ENCODE data around the gene CT45A9.
"Not testable (repeated sequence)": the region's sequence is repeated elsewhere in the genome, so short reads cannot be mapped to it uniquely, and the experiment has no call there.

CT45A9 gene

DNA sequence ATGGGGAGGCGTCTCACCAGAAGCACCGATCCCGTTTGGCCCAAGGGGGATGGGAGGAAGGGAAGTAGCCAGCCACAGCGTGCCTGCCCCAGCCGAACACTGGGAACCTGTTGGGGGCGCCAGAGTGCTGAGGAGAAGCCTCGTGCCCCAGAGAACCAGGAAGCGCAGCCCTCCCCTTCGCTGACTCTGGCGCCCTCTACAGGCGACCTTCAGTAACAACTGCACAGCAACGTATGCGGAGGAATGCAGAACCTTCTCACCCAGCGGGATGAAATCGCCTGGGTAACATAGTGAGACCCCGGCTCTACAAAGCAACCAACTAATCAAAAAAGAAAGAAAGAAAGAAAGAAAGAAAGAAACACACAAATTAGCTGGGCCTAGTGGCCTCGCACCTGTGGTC is at the start of gene CT45A9:
CT45A9 (minus strand) TSS at position 101 of the 400 bp plus-strand sequence. CDS start 3,751 bp downstream, outside the sequence.
- DNase-seq (ENCODE audit: low spot score), result not testable (repeated sequence)

DNA sequence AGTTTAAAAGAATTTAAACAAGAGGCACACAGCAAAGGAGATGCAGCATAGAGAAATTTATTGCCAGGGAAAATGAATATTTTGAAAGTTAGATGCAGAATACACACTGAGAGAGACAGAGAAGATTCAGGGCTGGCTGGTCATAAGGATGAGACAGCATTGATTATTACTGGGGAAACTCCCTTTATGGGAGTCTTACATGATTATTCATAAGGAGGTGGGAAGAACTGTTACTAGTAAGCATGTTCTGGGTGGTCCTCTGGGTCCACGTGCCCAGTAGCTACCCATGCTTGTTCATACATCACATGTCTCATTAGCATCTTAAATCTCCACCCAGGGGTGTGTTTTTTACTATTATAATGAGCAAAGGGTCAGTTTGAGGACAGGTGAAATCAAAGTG is 48.9 kb upstream of the CT45A9 start:
- not testable (repeated sequence) for DNase-seq (ENCODE audit: low spot score)

DNA sequence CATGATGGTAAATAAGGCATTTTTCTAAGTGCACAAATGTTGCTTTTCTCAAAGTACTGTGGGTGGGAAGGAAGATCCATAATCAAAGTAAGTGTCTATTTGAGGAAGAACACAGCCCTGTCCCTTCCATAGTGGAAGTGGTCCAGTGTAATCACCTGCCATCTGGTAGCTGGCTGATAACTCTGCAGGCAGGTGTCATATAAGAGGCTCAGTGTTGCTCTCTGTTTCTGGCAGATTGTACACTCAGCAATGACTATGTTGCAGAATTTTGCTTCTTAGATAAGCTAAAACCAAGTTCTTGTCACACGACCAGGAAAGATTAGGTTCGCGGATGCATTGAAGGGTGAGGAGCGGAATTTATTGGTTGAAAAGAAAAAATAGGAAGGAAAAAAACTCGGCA is 42.8 kb upstream of the CT45A9 start:
- DNase-seq (ENCODE audit: low spot score), result no peak

DNA sequence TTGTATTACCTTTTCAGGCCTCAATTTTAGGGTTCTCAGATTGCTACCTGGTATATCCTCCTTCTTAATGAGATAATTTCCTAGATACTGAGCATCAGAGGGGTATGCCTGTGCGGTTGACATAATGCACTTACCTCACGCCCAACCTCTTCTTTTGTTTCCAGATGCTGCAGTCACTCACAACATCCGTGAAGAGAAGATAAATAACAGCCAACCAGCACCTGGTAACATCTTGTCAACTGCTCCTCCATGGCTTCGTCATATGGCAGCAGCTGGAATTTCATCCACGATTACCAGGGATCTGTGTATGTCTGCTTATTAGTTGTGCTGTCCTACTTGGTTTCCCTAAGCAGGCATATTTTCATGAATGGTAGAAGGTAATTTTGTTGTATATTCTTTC is 38.6 kb upstream of the CT45A9 start:
- no peak for DNase-seq (ENCODE audit: low spot score)

- DNase-seq (ENCODE audit: low spot score), result no peak
Observed at GRCh38 chrX:135893294-135893817, 21.7 kb upstream of the CT45A9 start, which contains the start of the genes CT45A10 and SAGE1. Gene CT45A10, minus strand, starts transcription at chrX:135893444. Its CDS starts 8,100 bp downstream, at chrX:135885344. Gene SAGE1, plus strand, starts transcription at chrX:135893716. Its CDS starts 2,527 bp downstream, at chrX:135896243.

DNA sequence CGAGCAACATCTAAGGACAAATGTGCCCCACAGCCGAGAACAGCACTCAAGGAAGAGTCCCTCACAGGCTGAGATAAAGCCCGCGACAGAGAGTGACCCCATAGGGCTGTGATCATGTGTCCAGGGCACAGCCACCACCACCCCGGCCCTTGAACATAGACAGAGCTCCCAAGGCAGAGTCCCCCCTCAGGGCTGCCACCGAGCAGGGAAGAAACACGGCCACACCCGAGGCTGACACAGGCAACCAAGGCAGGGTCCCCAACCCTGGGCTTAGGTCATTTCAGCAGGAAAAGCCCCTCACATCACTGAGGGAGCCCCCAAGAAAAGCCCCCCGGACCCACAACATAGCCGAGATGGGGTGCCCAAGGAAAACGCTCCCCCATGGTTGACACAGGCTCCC is 21.2 kb upstream of the CT45A9 start:
- DNase-seq (ENCODE audit: low spot score), result no peak

DNA sequence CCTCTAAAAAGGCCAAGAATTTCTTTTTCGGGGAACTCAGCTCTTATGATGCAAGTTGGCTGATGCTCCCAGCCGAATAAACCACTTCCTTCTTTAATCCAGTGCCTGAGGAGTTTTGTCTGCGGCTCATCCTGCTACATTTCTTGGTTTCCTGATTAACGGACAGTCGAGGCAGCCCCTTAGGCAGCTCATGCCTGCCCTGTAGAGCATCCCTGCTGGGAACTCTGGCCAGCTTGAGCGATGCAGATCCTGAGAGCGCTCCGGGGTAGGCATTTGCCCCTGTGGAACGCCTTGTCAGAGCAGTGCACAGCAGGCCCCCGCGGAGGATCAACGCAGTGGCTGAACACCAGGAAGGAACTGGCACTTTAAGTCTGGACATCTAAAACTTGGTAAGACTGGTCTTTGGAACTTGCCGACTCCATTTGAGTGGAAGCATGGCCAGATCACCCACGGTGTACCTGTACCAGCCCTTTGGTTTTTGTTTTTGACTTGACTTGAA is 18.5 kb upstream of the CT45A9 start:
- no peak for DNase-seq (ENCODE audit: low spot score)

- DNase-seq (ENCODE audit: low spot score), result not testable (repeated sequence)
Observed at GRCh38 chrX:135888976-135889375, 17.4 kb upstream of the CT45A9 start.

DNA sequence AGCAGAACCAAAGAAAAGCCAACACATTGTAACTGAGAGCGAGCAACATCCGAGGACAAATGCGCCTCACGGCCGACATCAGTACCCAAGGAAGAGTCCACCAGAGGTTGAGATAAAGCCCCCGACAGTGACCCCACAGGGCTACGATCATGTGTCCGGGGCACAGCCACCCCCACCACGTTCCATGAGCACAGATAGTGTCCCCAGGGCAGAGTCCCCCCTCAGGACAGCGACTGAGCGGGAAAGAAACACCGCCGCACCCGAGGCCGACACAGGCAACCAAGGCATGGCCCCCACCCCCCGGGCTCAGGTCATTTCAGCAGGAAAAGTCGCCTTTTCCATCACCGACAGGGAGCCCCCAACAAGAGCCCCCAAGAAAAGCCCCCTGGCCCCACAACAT is 16.6 kb upstream of the CT45A9 start:
- not testable (repeated sequence) for DNase-seq (ENCODE audit: low spot score)

DNA sequence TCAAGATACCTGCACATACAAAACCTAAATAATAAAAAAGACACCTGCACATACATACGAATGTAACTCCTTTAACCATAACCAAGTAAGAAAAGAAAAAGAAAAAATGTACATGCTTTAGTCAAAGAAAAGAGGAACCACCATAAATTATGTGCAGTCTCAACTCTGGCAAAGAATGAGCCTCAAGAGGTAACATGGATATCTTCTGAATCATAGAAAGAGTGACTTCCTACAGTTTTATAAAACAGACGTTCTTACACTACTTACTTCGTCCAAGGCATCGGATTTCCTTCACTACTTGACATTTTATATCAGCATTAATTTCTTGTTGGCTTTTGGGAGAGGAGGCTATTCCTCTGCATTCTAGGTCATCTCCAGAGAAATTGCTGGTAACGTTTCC is 11.1 kb upstream of the CT45A9 start:
- not testable (repeated sequence) for DNase-seq (ENCODE audit: low spot score)

DNA sequence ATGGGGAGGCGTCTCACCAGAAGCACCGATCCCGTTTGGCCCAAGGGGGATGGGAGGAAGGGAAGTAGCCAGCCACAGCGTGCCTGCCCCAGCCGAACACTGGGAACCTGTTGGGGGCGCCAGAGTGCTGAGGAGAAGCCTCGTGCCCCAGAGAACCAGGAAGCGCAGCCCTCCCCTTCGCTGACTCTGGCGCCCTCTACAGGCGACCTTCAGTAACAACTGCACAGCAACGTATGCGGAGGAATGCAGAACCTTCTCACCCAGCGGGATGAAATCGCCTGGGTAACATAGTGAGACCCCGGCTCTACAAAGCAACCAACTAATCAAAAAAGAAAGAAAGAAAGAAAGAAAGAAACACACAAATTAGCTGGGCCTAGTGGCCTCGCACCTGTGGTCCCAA is 17.2 kb downstream of the CT45A9 start, which contains the start of gene CT45A8:
CT45A8 (minus strand) TSS at position 101 of the 400 bp plus-strand sequence. CDS start 3,755 bp downstream, outside the sequence.
- DNase-seq (ENCODE audit: low spot score), result not testable (repeated sequence)

GRCh38 chrX:135837180-135837579 is 34.4 kb downstream of the CT45A9 start, which contains the start of gene CT45A7:
Gene CT45A7, minus strand, starts transcription at chrX:135837280. Its CDS starts 3,747 bp downstream, at chrX:135833533.
- DNase-seq (ENCODE audit: low spot score), result not testable (repeated sequence)

GRCh38 chrX:135819912-135820311 is 51.7 kb downstream of the CT45A9 start, which contains the start of gene CT45A2:
Gene CT45A2, minus strand, starts transcription at chrX:135820012. Its CDS starts 3,747 bp downstream, at chrX:135816265.
- not testable (repeated sequence) for DNase-seq (ENCODE audit: low spot score)

All from left forelimb (tissue), 1 donor.